IMR-90 (cell line): ENCODE data around the gene SARS1. TPM values are rescaled to one million over a fixed set of nuclear protein-coding genes. Genes with fewer than 3 reads are reported as not detected.

Experiments
- ATAC-seq: fragments of 200-7000 bp; cut with Tn5 transposase; 2 replicates; pipeline ENCODE4 v1.9.1; 2020; ENCODE audit warnings: low read depth, mild to moderate bottlenecking, moderate library complexity
- BruUV-seq: library from RNA; stranded (reverse); fragments of 400-500 nt; replicated peaks from 2 replicates; lab custom pipeline; 2021; lab: Mats Ljungman, UMichigan
- CTCF ChIA-PET: fragments of 300-600 bp; formaldehyde crosslinking; extraction: SDS; loops from one replicate; lab custom pipeline; 2021; ENCODE audit warnings: antibody characterized with exemption; lab: Yijun Ruan, JAX
- POLR2A ChIA-PET: fragments of 300-600 bp; sonication (Branson Sonifier 250); formaldehyde crosslinking; loops from one replicate; lab custom pipeline; 2022; ENCODE audit warnings: antibody characterized with exemption; ENCODE audit not compliant: unreplicated experiment; lab: Charles Lee
- DNase-seq: peaks from one replicate; pipeline ENCODE4 v3.0.0; 2013
- H2AFZ ChIP-seq: replicated peaks from 2 replicates; pipeline ENCODE3; 2013; ENCODE audit warnings: low read length, mild to moderate bottlenecking; ENCODE audit not compliant: poor library complexity
- H2AK5ac ChIP-seq: 2 replicates; pipeline ENCODE4 v1.6.1; 2013; ENCODE audit warnings: low read depth, low read length, inconsistent platforms
- H2AK9ac ChIP-seq: replicated peaks from 2 replicates; pipeline ENCODE3; 2013; ENCODE audit warnings: mild to moderate bottlenecking, low read depth, low read length, moderate library complexity; ENCODE audit not compliant: poor library complexity
- H2BK120ac ChIP-seq: 2 replicates; pipeline ENCODE4 v1.6.1; 2013; ENCODE audit warnings: low read depth, low read length, inconsistent platforms
- H2BK15ac ChIP-seq: 3 replicates; pipeline ENCODE4 v1.6.1; 2013; ENCODE audit warnings: low read depth, low read length, inconsistent platforms
- H2BK20ac ChIP-seq: 2 replicates; pipeline ENCODE4 v1.6.1; 2013; ENCODE audit warnings: low read depth, mild to moderate bottlenecking, inconsistent platforms, low read length, moderate library complexity
- H2BK5ac ChIP-seq: 2 replicates; pipeline ENCODE4 v1.6.1; 2013; ENCODE audit warnings: mild to moderate bottlenecking, low read depth, low read length, inconsistent platforms; ENCODE audit not compliant: poor library complexity, severe bottlenecking
- H3K14ac ChIP-seq: replicated peaks from 2 replicates; pipeline ENCODE4 v1.6.1; 2013; ENCODE audit warnings: low read depth, low read length, inconsistent platforms
- H3K18ac ChIP-seq: 2 replicates; pipeline ENCODE4 v1.6.1; 2013; ENCODE audit warnings: low read depth, low read length, control low read depth
- H3K23ac ChIP-seq: 2 replicates; pipeline ENCODE4 v1.6.1; 2013; ENCODE audit warnings: low read depth, low read length, inconsistent platforms
- H3K27ac ChIP-seq: 2 replicates; pipeline ENCODE4 v1.5.1; 2013; ENCODE audit warnings: mild to moderate bottlenecking, control low read depth, low read length; ENCODE audit not compliant: insufficient read depth
- H3K27me3 ChIP-seq: 2 replicates; pipeline ENCODE4 v1.6.1; 2013; ENCODE audit warnings: low read length; ENCODE audit not compliant: control insufficient read depth, insufficient read depth
- H3K36me3 ChIP-seq: 2 replicates; pipeline ENCODE4 v1.6.1; 2013; ENCODE audit warnings: low read length, mixed read lengths; ENCODE audit not compliant: control insufficient read depth, insufficient read depth
- H3K4ac ChIP-seq: 2 replicates; pipeline ENCODE4 v1.6.1; 2013; ENCODE audit warnings: low read depth, low read length, inconsistent platforms
- H3K4me1 ChIP-seq: 2 replicates; pipeline ENCODE4 v1.6.1; 2013; ENCODE audit warnings: low read length, mixed read lengths; ENCODE audit not compliant: control insufficient read depth, insufficient read depth
- H3K4me2 ChIP-seq: 2 replicates; pipeline ENCODE4 v1.6.1; 2013; ENCODE audit warnings: low read depth, mild to moderate bottlenecking, control low read depth, low read length, moderate library complexity
- H3K4me3 ChIP-seq: 2 replicates; pipeline ENCODE4 v1.5.1; 2013; ENCODE audit warnings: low read depth, mild to moderate bottlenecking, control low read depth, low read length, moderate library complexity; ENCODE audit not compliant: insufficient read depth
- H3K56ac ChIP-seq: 2 replicates; pipeline ENCODE4 v1.6.1; 2013; ENCODE audit warnings: low read length, inconsistent platforms; ENCODE audit not compliant: insufficient read depth; ENCODE audit errors: extremely low read depth
- H3K79me1 ChIP-seq, 2 experiments: 2 replicates each; pipeline ENCODE4 v1.6.1; 2013; ENCODE audit warnings: low read length in 2 of 2, inconsistent platforms in 1 of 2, low read depth in 1 of 2
- H3K9ac ChIP-seq: 2 replicates; pipeline ENCODE4 v1.6.1; 2013; ENCODE audit warnings: low read depth, low read length, control low read depth
- H3K9me1 ChIP-seq: 2 replicates; pipeline ENCODE4 v1.6.1; 2013; ENCODE audit warnings: low read length, inconsistent platforms; ENCODE audit not compliant: insufficient read depth
- H3K9me3 ChIP-seq: 2 replicates; pipeline ENCODE4 v1.6.1; 2013; ENCODE audit warnings: low read length; ENCODE audit not compliant: control insufficient read depth, insufficient read depth
- H4K20me1 ChIP-seq: 2 replicates; pipeline ENCODE4 v1.6.1; 2013; ENCODE audit warnings: low read length, inconsistent platforms; ENCODE audit not compliant: insufficient read depth
- H4K5ac ChIP-seq: 2 replicates; pipeline ENCODE4 v1.6.1; 2013; ENCODE audit warnings: mild to moderate bottlenecking, low read depth, low read length, control low read depth
- H4K8ac ChIP-seq, 2 experiments: 2 replicates each; pipeline ENCODE4 v1.6.1; 2013; ENCODE audit warnings: low read depth in 2 of 2, low read length in 2 of 2, control low read depth in 1 of 2, inconsistent platforms in 1 of 2
- H4K91ac ChIP-seq: 2 replicates; pipeline ENCODE4 v1.6.1; 2013; ENCODE audit warnings: low read depth, low read length, inconsistent platforms; ENCODE audit not compliant: insufficient read depth
- BHLHE40 ChIP-seq: fragments of 150-350 bp; IDR thresholded peaks from 2 replicates; pipeline ENCODE4 v1.6.1; 2016; ENCODE audit warnings: mild to moderate bottlenecking, low read depth, low read length
- CEBPB ChIP-seq: IDR thresholded peaks from 2 replicates; pipeline ENCODE4 v1.6.1; 2012; ENCODE audit warnings: low read depth, low read length, improper control_type of control experiment
- CHD1 ChIP-seq: IDR thresholded peaks from 2 replicates; pipeline ENCODE4 v1.6.1; 2012; ENCODE audit warnings: low read depth, low read length, improper control_type of control experiment
- CTCF ChIP-seq: conservative IDR thresholded peaks from 2 replicates; pipeline ENCODE4 v1.5.1; 2012; ENCODE audit warnings: mild to moderate bottlenecking, low read depth, low read length, improper control_type of control experiment
- ELK1 ChIP-seq: fragments of 150-350 bp; IDR thresholded peaks from 2 replicates; pipeline ENCODE4 v1.6.1; 2016; ENCODE audit warnings: low read depth, mild to moderate bottlenecking, low read length, moderate library complexity, borderline replicate concordance
- FOS ChIP-seq: fragments of 150-350 bp; IDR thresholded peaks from 2 replicates; pipeline ENCODE4 v1.6.1; 2016; ENCODE audit warnings: low read depth, low read length
- MAFK ChIP-seq: IDR thresholded peaks from 2 replicates; pipeline ENCODE4 v1.6.1; 2012; ENCODE audit warnings: low read depth, low read length, improper control_type of control experiment
- MAZ ChIP-seq: IDR thresholded peaks from 2 replicates; pipeline ENCODE4 v1.6.1; 2012; ENCODE audit warnings: low read depth, mild to moderate bottlenecking, low read length, improper control_type of control experiment, moderate library complexity, borderline replicate concordance
- MXI1 ChIP-seq: IDR thresholded peaks from 2 replicates; pipeline ENCODE4 v1.6.1; 2012; ENCODE audit warnings: low read depth, mild to moderate bottlenecking, low read length, moderate library complexity, borderline replicate concordance
- NFE2L2 ChIP-seq: fragments of 150-350 bp; IDR thresholded peaks from 2 replicates; pipeline ENCODE4 v1.6.1; 2016; ENCODE audit warnings: low read depth, mild to moderate bottlenecking, low read length
- POLR2A ChIP-seq: IDR thresholded peaks from 2 replicates; pipeline ENCODE4 v1.6.1; 2012; ENCODE audit warnings: mild to moderate bottlenecking, low read depth, low read length
- RAD21 ChIP-seq: IDR thresholded peaks from 2 replicates; pipeline ENCODE4 v1.6.1; 2012; ENCODE audit warnings: low read length, improper control_type of control experiment
- RCOR1 ChIP-seq: IDR thresholded peaks from 2 replicates; pipeline ENCODE4 v1.6.1; 2012; ENCODE audit warnings: mild to moderate bottlenecking, low read length, improper control_type of control experiment; ENCODE audit not compliant: insufficient replicate concordance
- RFX5 ChIP-seq: IDR thresholded peaks from 2 replicates; pipeline ENCODE4 v1.8.0; 2012; ENCODE audit warnings: low read depth, mild to moderate bottlenecking, low read length, moderate library complexity
- SMC3 ChIP-seq: fragments of 150-350 bp; IDR thresholded peaks from 2 replicates; pipeline ENCODE4 v1.6.1; 2016; ENCODE audit warnings: low read depth, mild to moderate bottlenecking, antibody characterized with exemption, low read length, moderate library complexity
- USF2 ChIP-seq: fragments of 150-350 bp; IDR thresholded peaks from 2 replicates; pipeline ENCODE4 v1.6.1; 2017; ENCODE audit warnings: mild to moderate bottlenecking, antibody characterized with exemption, low read length, low read depth
- WGBS, 2 experiments: methylation state at CpG; one replicate each; pipeline versions ENCODE4 v1.1.5 to v1.1.7; 2013; ENCODE audit warnings: missing lambda C conversion rate in 2 of 2; ENCODE audit not compliant: insufficient read length in 1 of 2; ENCODE audit errors: extremely low coverage in 2 of 2; 5-methylcytosine and 5-hydroxymethylcytosine counted together
- dilution Hi-C: fragments of 300-500 bp; cut with HindIII; formaldehyde crosslinking; loops from one replicate; pipeline ENCODE4 v1.14.3; 2018; ENCODE audit warnings: low sequenced_read_pairs; ENCODE audit not compliant: unreplicated experiment
- in situ Hi-C: fragments of 300-500 bp; cut with MboI; formaldehyde crosslinking; loops from 3 replicates; pipeline ENCODE4 v1.14.3; 2019; ENCODE audit warnings: low sequenced_read_pairs, inconsistent platforms, mixed read lengths
- intact Hi-C: fragments of 100-400 bp; cut with micrococcal nuclease; formaldehyde crosslinking; loops from 2 replicates; pipeline ENCODE4 v1.10.0; 2022
- polyA plus RNA-seq, 3 experiments: library from polyadenylated mRNA; depleted of rRNA; stranded (reverse); fragments of >200 nt; gene quantifications; 2 replicates each; pipeline ENCODE4 v1.2.3, GENCODE V29; 2012; ENCODE audit warnings: low replicate concordance in 1 of 3
- total RNA-seq: library from RNA; depleted of rRNA; stranded (reverse); fragments of >200 nt; gene quantifications from 2 replicates; pipeline ENCODE4 v1.2.3, GENCODE V29; 2012

The SARS1 gene
- total and polyA plus RNA-seq, 2 of the 4 experiments (the other 2 are of a cell fraction): 231 to 348 TPM

- peak; percentile 56 for ATAC-seq
- H2AK5ac ChIP-seq: no peak overlapping the region
Observed at GRCh38 chr1:109186733-109187086, 27.0 kb upstream of the SARS1 start.

More at GRCh38 chr1:109186733-109187086, 27.0 kb upstream of the SARS1 start:
- H3K9me3 ChIP-seq: no peaks in the 10 kb centered on the region
- peak overlapping the region; percentile 33; the same call in 1 of the 2 replicates for H2BK20ac ChIP-seq
- no peak overlapping the region for H3K4me2 ChIP-seq
- peak overlapping the region; percentile 64 for H3K14ac ChIP-seq
- DNase-seq: peak; percentile 38
- H2BK5ac ChIP-seq: no peak overlapping the region
- peak overlapping the region; percentile 56 for H4K91ac ChIP-seq
- H4K5ac ChIP-seq: peak overlapping the region; percentile 5; the same call in 1 of the 2 replicates
- H3K4me3 ChIP-seq: no peak overlapping the region
- dilution Hi-C loops (no loop called here), in situ Hi-C loops (no loop called here), intact Hi-C loops (no loop called here)
- H3K56ac ChIP-seq: no peak overlapping the region
- ChIA-PET CTCF (no interaction called here), POLR2A (no interaction called here)
- TF ChIP-seq ELK1: no peak
- TF ChIP-seq POLR2A: no peak
- TF ChIP-seq USF2: no peak
- no peak for TF ChIP-seq CTCF
- TF ChIP-seq MAZ: no peak
- TF ChIP-seq FOS: no peak
- no peak for TF ChIP-seq CEBPB
- no peak for TF ChIP-seq BHLHE40
- no peak for TF ChIP-seq RAD21
- TF ChIP-seq NFE2L2: no peak
- TF ChIP-seq SMC3: no peak
- no peak for TF ChIP-seq MXI1
- TF ChIP-seq RCOR1: no peak
- TF ChIP-seq MAFK: no peak
- TF ChIP-seq CHD1: no peak
- no peak for TF ChIP-seq RFX5
- H3K79me1 ChIP-seq: no peaks in the 10 kb centered on the region
- peak overlapping the region; percentile 86 for H2AFZ ChIP-seq
- peak overlapping the region; percentile 15; the same call in 1 of the 2 replicates for H3K27ac ChIP-seq
- peak overlapping the region; percentile 36; the same call in 1 of the 3 replicates for H2BK15ac ChIP-seq
- no peaks in the 10 kb centered on the region for H3K36me3 ChIP-seq
- H3K9ac ChIP-seq: 0 out of 2 replicates have a peak overlapping the region, but pooled peaks have one; percentile 4
- H3K18ac ChIP-seq: peak overlapping the region; percentile 4; the same call in 1 of the 2 replicates
- H2BK120ac ChIP-seq: peak overlapping the region; percentile 64; the same call in 1 of the 2 replicates
- H3K4me1 ChIP-seq: peaks cover 15% of the 10 kb centered on the region; the same call in 1 of the 2 replicates
- H3K23ac ChIP-seq: peak overlapping the region; percentile 38; the same call in 1 of the 2 replicates
- peak overlapping the region in 1 of 2 experiments; percentile 84; a peak in 1 of 4 replicates for H4K8ac ChIP-seq
- WGBS, 2 experiments: 26% methylated on average over 7 of the region's 8 CpGs; no CpG with 5 or more reads in 1 of the 2 experiments
- BruUV-seq: no TSS peak
- peaks cover 15% of the 10 kb centered on the region; the same call in 1 of the 2 replicates for H3K9me1 ChIP-seq
- H2AK9ac ChIP-seq: no peak overlapping the region
- H4K20me1 ChIP-seq: no peaks in the 10 kb centered on the region
- no peaks in the 10 kb centered on the region for H3K27me3 ChIP-seq
- H3K4ac ChIP-seq: peak overlapping the region; percentile 72
